K562 (cell line): ENCODE data around the gene MKNK2. TPM values are rescaled to one million over a fixed set of nuclear protein-coding genes. Genes with fewer than 3 reads are reported as not detected.

Source experiments
- ATAC-seq: fragments of 200-7000 bp; cut with Tn5 transposase; 3 replicates; pipeline ENCODE4 v1.9.1; 2020; ENCODE audit warnings: moderate library complexity
- BruUV-seq: library from RNA; stranded (reverse); fragments of 400-500 nt; replicated peaks from 2 replicates; lab custom pipeline; 2021; lab: Mats Ljungman, UMichigan
- CTCF ChIA-PET: fragments of 300-600 bp; formaldehyde crosslinking; extraction: SDS; loops from one replicate; lab custom pipeline; 2021; ENCODE audit warnings: low intra/inter-chr PET ratio; lab: Yijun Ruan, JAX
- POLR2A ChIA-PET: fragments of 300-600, 350-650 bp; sonication (Branson Sonifier 250); formaldehyde crosslinking; extraction: SDS; loops from one replicate; lab custom pipeline; 2021; ENCODE audit warnings: antibody characterized with exemption, inconsistent platforms; lab: Yijun Ruan, JAX
- DNase-seq, 4 experiments: peaks; one replicate each; pipeline versions ENCODE4 v3.0.0 to v3.0.0-alpha.2; 2011 to 2018; ENCODE audit warnings: low spot score in 3 of 4, mixed read lengths in 3 of 4; ENCODE audit errors: extremely low read depth in 1 of 4
- FAIRE-seq: peaks from 2 replicates; lab custom pipeline; 2011; peaks lifted over from hg19 to GRCh38; lab: Jason Lieb, UNC
- H2AFZ ChIP-seq: 2 replicates; pipeline ENCODE4 v1.6.0; 2011; ENCODE audit warnings: low read depth, low read length, control low read depth, inconsistent platforms
- H3K27ac ChIP-seq: fragments of 200-600 bp; 3 replicates; pipeline ENCODE4 v1.8.0; 2011; ENCODE audit warnings: low read depth, mild to moderate bottlenecking, control low read depth, inconsistent platforms, low read length, moderate library complexity, mixed read lengths; ENCODE audit errors: extremely low read depth
- H3K27me3 ChIP-seq, 2 experiments: fragments of 300-600 bp in 1 of 2; 2 replicates in 1 of 2; 3 replicates in 1 of 2; pipeline versions ENCODE4 v1.6.0 to v1.8.0; 2011; ENCODE audit warnings: inconsistent platforms in 2 of 2, low read length in 2 of 2, mild to moderate bottlenecking in 1 of 2, mixed read lengths in 1 of 2, moderate library complexity in 1 of 2; ENCODE audit not compliant: control insufficient read depth in 2 of 2, insufficient read depth in 2 of 2
- H3K36me3 ChIP-seq: fragments of 300-600 bp; 3 replicates; pipeline ENCODE4 v1.8.0; 2011; ENCODE audit warnings: mild to moderate bottlenecking, low read length, inconsistent platforms; ENCODE audit not compliant: control insufficient read depth, insufficient read depth
- H3K4me1 ChIP-seq, 2 experiments: fragments of 200-600 bp in 1 of 2; replicated peaks in 1 of 2; 2 replicates in 1 of 2; 3 replicates in 1 of 2; pipeline versions ENCODE4 v1.5.1 to v1.8.0; 2011; ENCODE audit warnings: inconsistent platforms in 2 of 2, low read length in 2 of 2, mild to moderate bottlenecking in 1 of 2, mixed read lengths in 1 of 2, moderate library complexity in 1 of 2; ENCODE audit not compliant: control insufficient read depth in 2 of 2, insufficient read depth in 2 of 2
- H3K4me2 ChIP-seq: 2 replicates; pipeline ENCODE4 v1.6.1; 2011; ENCODE audit warnings: low read length, control low read depth, inconsistent platforms, mixed read lengths; ENCODE audit not compliant: insufficient read depth
- H3K4me3 ChIP-seq: fragments of 200-600 bp; sonication (generic), shearing (Covaris generic); 2 replicates; pipeline ENCODE4 v1.5.1; 2016; ENCODE audit warnings: control low read depth, inconsistent platforms
- H3K79me2 ChIP-seq: fragments of 200-600 bp; 3 replicates; pipeline ENCODE4 v1.8.0; 2011; ENCODE audit warnings: low read length, inconsistent platforms; ENCODE audit not compliant: control insufficient read depth, insufficient read depth
- H3K9ac ChIP-seq, 2 experiments: 2 replicates each; pipeline versions ENCODE4 v1.6.0 to v1.6.1; 2011; ENCODE audit warnings: low read depth in 2 of 2, low read length in 2 of 2, control low read depth in 1 of 2, inconsistent platforms in 1 of 2, mild to moderate bottlenecking in 1 of 2, mixed read lengths in 1 of 2; ENCODE audit not compliant: insufficient read depth in 1 of 2
- H3K9me1 ChIP-seq: one replicate; pipeline ENCODE4 v1.6.0; 2011; ENCODE audit warnings: inconsistent platforms, mild to moderate bottlenecking, low read length, moderate library complexity; ENCODE audit not compliant: control insufficient read depth, insufficient read depth
- H3K9me3 ChIP-seq: replicated peaks from 2 replicates; pipeline ENCODE4 v1.5.1; 2011; ENCODE audit warnings: low read depth, low read length, inconsistent platforms; ENCODE audit not compliant: control insufficient read depth, insufficient read depth
- H4K20me1 ChIP-seq: replicated peaks from 2 replicates; pipeline ENCODE4 v1.6.1; 2011; ENCODE audit warnings: low read length, inconsistent platforms, mixed read lengths; ENCODE audit not compliant: control insufficient read depth, insufficient read depth
- AFF1 ChIP-seq, 2 experiments: fragments of 450-650 bp; IDR thresholded peaks; 2 replicates each; pipeline ENCODE4 v1.6.1; 2018; ENCODE audit warnings: mild to moderate bottlenecking in 2 of 2, low read depth in 1 of 2; ENCODE audit not compliant: partially characterized antibody in 2 of 2
- CREB3 ChIP-seq: fragments of 450-650 bp; conservative IDR thresholded peaks from 2 replicates; pipeline ENCODE4 v1.6.1; 2016; ENCODE audit warnings: missing genetic modification characterization, low read depth, mild to moderate bottlenecking, missing compliant biosample characterization, moderate library complexity
- KLF10 ChIP-seq: fragments of 250-450 bp; sonication (Bioruptor Pico); IDR thresholded peaks from 2 replicates; pipeline ENCODE4 v1.6.1; 2021; ENCODE audit warnings: matching md5 sums
- L3MBTL2 ChIP-seq: fragments of 450-650 bp; IDR thresholded peaks from 2 replicates; pipeline ENCODE4 v1.6.1; 2016; ENCODE audit warnings: mild to moderate bottlenecking, moderate library complexity
- LCOR ChIP-seq: sonication (generic); formaldehyde crosslinking; IDR thresholded peaks from 2 replicates; pipeline ENCODE4 v1.8.0; 2022; ENCODE audit warnings: mild to moderate bottlenecking, missing genetic modification reagents
- MEF2D ChIP-seq: conservative IDR thresholded peaks from 2 replicates; pipeline ENCODE4 v1.6.1; 2016; ENCODE audit warnings: low read depth, missing genetic modification characterization, missing compliant biosample characterization
- OTX1 ChIP-seq: fragments of 450-650 bp; formaldehyde crosslinking; IDR thresholded peaks from 2 replicates; pipeline ENCODE4 v1.4.0; 2022; ENCODE audit warnings: mild to moderate bottlenecking
- SMARCB1 ChIP-seq: IDR thresholded peaks from 2 replicates; pipeline ENCODE4 v1.6.1; 2011; ENCODE audit warnings: improper control_type of control experiment, low read depth; ENCODE audit not compliant: insufficient read length
- ZBTB33 ChIP-seq: sonication (generic); formaldehyde crosslinking; IDR thresholded peaks from 2 replicates; pipeline ENCODE4 v1.8.1; 2023; ENCODE audit warnings: mild to moderate bottlenecking, missing genetic modification reagents
- ZNF134 ChIP-seq: fragments of 250-450 bp; sonication (Bioruptor Pico); conservative IDR thresholded peaks from 2 replicates; pipeline ENCODE4 v1.4.0; 2020
- ZNF512 ChIP-seq: IDR thresholded peaks from 2 replicates; pipeline ENCODE4 v1.6.1; 2016; ENCODE audit warnings: missing genetic modification characterization, missing compliant biosample characterization
- WGBS: fragments of 100-300 bp; shearing (Covaris generic); methylation state at CpG from one replicate; pipeline ENCODE4 v1.1.6; 2016; ENCODE audit warnings: low coverage, mixed read lengths; ENCODE audit not compliant: insufficient coverage; ENCODE audit errors: missing lambda C conversion rate; 5-methylcytosine and 5-hydroxymethylcytosine counted together
- in situ Hi-C: fragments of 300-500 bp; cut with MboI; formaldehyde crosslinking; loops from 4 replicates; pipeline ENCODE4 v1.15.0; 2018; ENCODE audit warnings: inconsistent platforms, mixed read lengths
- intact Hi-C: fragments of 100-400 bp; cut with micrococcal nuclease; formaldehyde crosslinking; loops from 2 replicates; pipeline ENCODE4 v1.14.2; 2022
- polyA plus RNA-seq, 8 experiments: library from polyadenylated mRNA; depleted of rRNA in 4 of 8; stranded (reverse) in 5 of 8; unstranded in 3 of 8; fragments of >200 nt; fragmentation: Nextera tagmentation in 2 of 8; fragmentation: Illumina TruSeq in 1 of 8; extraction: Ambion mirVana in 2 of 8; extraction: Trizol in 1 of 8; gene quantifications; 2 replicates each; pipeline versions ENCODE4 v1.2.1 to v1.2.3, GENCODE V29; 2011 to 2014; ENCODE audit warnings: inconsistent platforms in 1 of 8, missing spikeins in 1 of 8
- total RNA-seq, 7 experiments: library from RNA; depleted of rRNA in 6 of 7; stranded (reverse); fragments of >200 nt in 6 of 7; fragmentation: Illumina TruSeq in 2 of 7; extraction: Trizol in 2 of 7; gene quantifications; 2 replicates each; pipeline versions ENCODE4 v1.2.1 to v1.2.3, GENCODE V29; 2011 to 2021; ENCODE audit warnings: low replicate concordance in 1 of 7

The MKNK2 gene
- total and polyA plus RNA-seq, 9 of the 15 experiments (the other 6 are each of a cell fraction or from before 2014, with no cell fraction given), result 5.1 to 191 (median 51.9) TPM

GRCh38 chr19:2051773-2052704, 995 bp upstream of the MKNK2 start:
- DNase-seq (no peak), FAIRE-seq (no peak), ATAC-seq (no peak)
- in situ Hi-C loops, result no loop called here
- Histone ChIP-seq H3K4me1 (peaks cover 37 to 80% of the 10 kb centered on the region in 2 experiments), H3K36me3 (peaks cover 28% of the 10 kb centered on the region; the same call in 2 of the 3 replicates), H3K27ac (peak overlapping the region; percentile 90), H4K20me1 (peaks cover 19% of the 10 kb centered on the region), H2AFZ (peak overlapping the region; percentile 96), H3K4me2 (peak overlapping the region; percentile 85), H3K79me2 (peaks cover 44% of the 10 kb centered on the region), H3K4me3 (peak overlapping the region; percentile 90), H3K9me3 (no peaks in the 10 kb centered on the region), H3K27me3 (no peaks in the 10 kb centered on the region), H3K9me1 (peaks cover 4% of the 10 kb centered on the region), H3K9ac (peak overlapping the region; percentile 87 to 98)
- ChIA-PET POLR2A (interaction anchor here (0.6 to 2.5 kb wide), 9 partner anchors 8 to 424 kb away, joined by 3 to 18 read pairs (median 4); partner anchors contain the start of gene GADD45B), CTCF (interaction anchor here (0.6 kb wide), 1 partner anchor 8 kb away, joined by 4 read pairs; no protein-coding TSS in a partner anchor)
- intact Hi-C loops, result no loop called here
- no TSS peak for BruUV-seq
- 56% methylated on average over 12 of the region's 18 CpGs for WGBS
- 0 out of 2 replicates have a peak, but pooled peaks have one; percentile 2 for TF ChIP-seq CREB3 (tag)
- TF ChIP-seq ZBTB33 (CRISPR knock-in tag), result peak; percentile 85
- no peak for TF ChIP-seq KLF10 (CRISPR knock-in tag)
- TF ChIP-seq SMARCB1, result no peak
- TF ChIP-seq ZNF134, result 0 out of 2 replicates have a peak, but pooled peaks have one; percentile 34
- no peak for TF ChIP-seq MEF2D (tag)
- TF ChIP-seq ZNF512 (tag), result no peak
- no peak for TF ChIP-seq LCOR (CRISPR knock-in tag)
- no peak for TF ChIP-seq OTX1 (CRISPR knock-in tag)
- no peak for TF ChIP-seq L3MBTL2
- TF ChIP-seq AFF1 (IDR thresholded peaks at IDR 0.05; ENCODE audit: low read depth in 1 of 2, partially characterized antibody in 2 of 2), result no peak
